Lower leg skin (tissue), 3 donors: ENCODE results near the gene SMOC1.

ENCODE experiments used
- POLR2A ChIP-seq, 2 donors: fragments of 450-650 bp; IDR thresholded peaks; one replicate each; pipeline ENCODE4 v1.6.1; 2016 to 2017; ENCODE audit warnings: antibody characterized with exemption in 2 of 2, mild to moderate bottlenecking in 1 of 2, moderate library complexity in 1 of 2
- TF ChIP-seq, protein P1 (sequence below), 3 donors: fragments of 450-650 bp; IDR thresholded peaks; one replicate each; pipeline ENCODE4 v1.5.1; 2016; ENCODE audit warnings: antibody characterized with exemption in 3 of 3, mild to moderate bottlenecking in 3 of 3, moderate library complexity in 2 of 3

DNA sequence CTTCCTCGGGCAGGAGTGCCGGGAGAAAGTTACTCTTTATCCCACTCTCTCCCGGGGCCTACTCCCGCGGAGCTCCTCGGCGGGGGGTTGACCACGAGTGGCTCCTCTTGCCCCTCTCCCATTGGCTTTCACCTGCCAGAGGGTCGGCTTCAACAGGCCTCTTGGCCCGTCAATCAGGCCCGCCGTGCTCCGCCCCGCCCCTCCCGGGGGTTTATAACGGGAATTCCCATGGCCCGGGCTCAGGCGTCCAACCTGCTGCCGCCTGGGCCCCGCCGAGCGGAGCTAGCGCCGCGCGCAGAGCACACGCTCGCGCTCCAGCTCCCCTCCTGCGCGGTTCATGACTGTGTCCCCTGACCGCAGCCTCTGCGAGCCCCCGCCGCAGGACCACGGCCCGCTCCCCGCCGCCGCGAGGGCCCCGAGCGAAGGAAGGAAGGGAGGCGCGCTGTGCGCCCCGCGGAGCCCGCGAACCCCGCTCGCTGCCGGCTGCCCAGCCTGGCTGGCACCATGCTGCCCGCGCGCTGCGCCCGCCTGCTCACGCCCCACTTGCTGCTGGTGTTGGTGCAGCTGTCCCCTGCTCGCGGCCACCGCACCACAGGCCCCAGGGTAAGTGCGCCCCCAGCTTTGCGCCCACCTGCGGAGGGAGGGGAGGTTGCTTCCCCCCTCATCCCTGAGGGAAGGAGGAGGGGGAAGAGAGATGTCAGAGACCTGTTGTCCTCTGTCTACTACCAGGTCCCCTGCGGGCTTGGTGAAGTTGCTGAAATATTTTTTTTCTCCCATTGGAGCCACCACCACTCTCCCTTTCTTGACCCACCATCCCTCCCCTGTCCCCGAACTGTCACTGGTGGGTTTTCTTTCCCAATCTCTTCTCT, at the start of gene SMOC1:
- TF ChIP-seq POLR2A (IDR thresholded peaks at IDR 0.05) = no peak
- TF ChIP-seq, protein P1, sequence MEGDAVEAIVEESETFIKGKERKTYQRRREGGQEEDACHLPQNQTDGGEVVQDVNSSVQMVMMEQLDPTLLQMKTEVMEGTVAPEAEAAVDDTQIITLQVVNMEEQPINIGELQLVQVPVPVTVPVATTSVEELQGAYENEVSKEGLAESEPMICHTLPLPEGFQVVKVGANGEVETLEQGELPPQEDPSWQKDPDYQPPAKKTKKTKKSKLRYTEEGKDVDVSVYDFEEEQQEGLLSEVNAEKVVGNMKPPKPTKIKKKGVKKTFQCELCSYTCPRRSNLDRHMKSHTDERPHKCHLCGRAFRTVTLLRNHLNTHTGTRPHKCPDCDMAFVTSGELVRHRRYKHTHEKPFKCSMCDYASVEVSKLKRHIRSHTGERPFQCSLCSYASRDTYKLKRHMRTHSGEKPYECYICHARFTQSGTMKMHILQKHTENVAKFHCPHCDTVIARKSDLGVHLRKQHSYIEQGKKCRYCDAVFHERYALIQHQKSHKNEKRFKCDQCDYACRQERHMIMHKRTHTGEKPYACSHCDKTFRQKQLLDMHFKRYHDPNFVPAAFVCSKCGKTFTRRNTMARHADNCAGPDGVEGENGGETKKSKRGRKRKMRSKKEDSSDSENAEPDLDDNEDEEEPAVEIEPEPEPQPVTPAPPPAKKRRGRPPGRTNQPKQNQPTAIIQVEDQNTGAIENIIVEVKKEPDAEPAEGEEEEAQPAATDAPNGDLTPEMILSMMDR (IDR thresholded peaks at IDR 0.05) = no peak
